IPS DF 4.7 (cell line): ENCODE measurements around the gene ASIC3.
A peak's percentile ranks its signal among the peaks of the same experiment; 100 is the strongest.
"Not testable (repeated sequence)": the region's sequence is repeated elsewhere in the genome, so short reads cannot be mapped to it uniquely, and the experiment has no call there.

Experiments
- DNase-seq: peaks from one replicate; pipeline ENCODE4 v3.0.0-alpha.2; 2013; ENCODE audit warnings: low spot score; ENCODE audit errors: extremely low read depth

The ASIC3 gene

GRCh38 chr7:151013733-151014497 lies 34.4 kb upstream of the ASIC3 start:
- no peak for DNase-seq

GRCh38 chr7:151014950-151015349 lies 33.4 kb upstream of the ASIC3 start:
- DNase-seq: no peak

- DNase-seq: no peak
Observed at GRCh38 chr7:151015967-151016366, 32.4 kb upstream of the ASIC3 start.

- DNase-seq: no peak
Observed at GRCh38 chr7:151016505-151016904, 31.8 kb upstream of the ASIC3 start.

GRCh38 chr7:151016942-151017341 lies 31.4 kb upstream of the ASIC3 start:
- DNase-seq: no peak

- DNase-seq: no peak
Observed at GRCh38 chr7:151017370-151017952, 30.9 kb upstream of the ASIC3 start.

- no peak for DNase-seq
Observed at GRCh38 chr7:151017953-151018420, 30.3 kb upstream of the ASIC3 start.

- no peak for DNase-seq
Observed at GRCh38 chr7:151018421-151019129, 29.8 kb upstream of the ASIC3 start.

- no peak for DNase-seq
Observed at GRCh38 chr7:151019130-151019447, 29.2 kb upstream of the ASIC3 start.

GRCh38 chr7:151020231-151020630 lies 28.1 kb upstream of the ASIC3 start:
- no peak for DNase-seq

- DNase-seq: no peak
Observed at GRCh38 chr7:151023232-151023631, 25.1 kb upstream of the ASIC3 start.

- DNase-seq: no peak
Observed at GRCh38 chr7:151024435-151025056, 23.8 kb upstream of the ASIC3 start, which contains the start of gene ATG9B. Gene ATG9B (minus strand): TSS chr7:151024494. CDS start chr7:151024423, 71 bp downstream.

- no peak for DNase-seq
Observed at GRCh38 chr7:151025924-151026671, 22.2 kb upstream of the ASIC3 start.

GRCh38 chr7:151026771-151027727 lies 21.3 kb upstream of the ASIC3 start:
- not testable (repeated sequence) for DNase-seq

GRCh38 chr7:151027728-151028130 lies 20.6 kb upstream of the ASIC3 start:
- not testable (repeated sequence) for DNase-seq

GRCh38 chr7:151028131-151028947 lies 20.0 kb upstream of the ASIC3 start, which contains the start of gene ABCB8:
Gene ABCB8 (plus strand): TSS chr7:151028450. CDS start chr7:151028516, 66 bp downstream.
- DNase-seq: peak; percentile 93

GRCh38 chr7:151028948-151029501 lies 19.3 kb upstream of the ASIC3 start:
- DNase-seq: no peak

GRCh38 chr7:151031011-151031410 lies 17.3 kb upstream of the ASIC3 start:
- no peak for DNase-seq
